ENCODE measurements around the gene TMEM131. TPM values are rescaled to one million over a fixed set of nuclear protein-coding genes. Genes with fewer than 3 reads are reported as not detected.
"Not testable (repeated sequence)": the region's sequence is repeated elsewhere in the genome, so short reads cannot be mapped to it uniquely, and the experiment has no call there.

The TMEM131 gene
- total RNA-seq, 4 donors from 2014 or later: 24.1 to 44.6 (median 34.4) TPM

GRCh38 chr2:97957432-97958183 lies 38.1 kb downstream of the TMEM131 start:
- DNase-seq (ENCODE audit: low spot score): no peak
- no peak for ATAC-seq (ENCODE audit: low FRiP score)

GRCh38 chr2:97956753-97957152 lies 39.0 kb downstream of the TMEM131 start:
- ATAC-seq (ENCODE audit: low FRiP score); DNase-seq (ENCODE audit: low spot score): not testable (repeated sequence)

More at GRCh38 chr2:97957432-97958183, 38.1 kb downstream of the TMEM131 start:
- TF ChIP-seq CTCF (IDR thresholded peaks at IDR 0.05): no peak

- no peak for TF ChIP-seq CTCF (IDR thresholded peaks at IDR 0.05)
- ATAC-seq (ENCODE audit: low FRiP score): no peak
- DNase-seq (ENCODE audit: low spot score): no peak
Measured at GRCh38 chr2:97953853-97954252, 41.9 kb downstream of the TMEM131 start.

- TF ChIP-seq CTCF (IDR thresholded peaks at IDR 0.05): no peak
- no peak for DNase-seq (ENCODE audit: low spot score)
- ATAC-seq (ENCODE audit: low FRiP score): no peak
Measured at GRCh38 chr2:97952357-97952756, 43.4 kb downstream of the TMEM131 start.

- ATAC-seq (ENCODE audit: low FRiP score) (no peak), DNase-seq (ENCODE audit: low spot score) (no peak)
- TF ChIP-seq CTCF (IDR thresholded peaks at IDR 0.05): no peak
Measured at GRCh38 chr2:97951155-97951680, 44.5 kb downstream of the TMEM131 start.

GRCh38 chr2:97950329-97951154 lies 45.2 kb downstream of the TMEM131 start:
- DNase-seq (ENCODE audit: low spot score): no peak
- ATAC-seq (ENCODE audit: low FRiP score): peak; percentile 77
- no peak for TF ChIP-seq CTCF (IDR thresholded peaks at IDR 0.05)

- no peak for TF ChIP-seq CTCF (IDR thresholded peaks at IDR 0.05)
- ATAC-seq (ENCODE audit: low FRiP score) (no peak), DNase-seq (ENCODE audit: low spot score) (no peak)
Measured at GRCh38 chr2:97948926-97949325, 46.8 kb downstream of the TMEM131 start.

Data from omental fat pad (tissue), 4 donors.